ENCODE results near the gene GSTP1.
"Not testable (repeated sequence)": the region's sequence is repeated elsewhere in the genome, so short reads cannot be mapped to it uniquely, and the experiment has no call there.

The GSTP1 gene

GRCh38 chr11:67541198-67541597 lies 42.4 kb upstream of the GSTP1 start:
- TF ChIP-seq, protein P1, sequence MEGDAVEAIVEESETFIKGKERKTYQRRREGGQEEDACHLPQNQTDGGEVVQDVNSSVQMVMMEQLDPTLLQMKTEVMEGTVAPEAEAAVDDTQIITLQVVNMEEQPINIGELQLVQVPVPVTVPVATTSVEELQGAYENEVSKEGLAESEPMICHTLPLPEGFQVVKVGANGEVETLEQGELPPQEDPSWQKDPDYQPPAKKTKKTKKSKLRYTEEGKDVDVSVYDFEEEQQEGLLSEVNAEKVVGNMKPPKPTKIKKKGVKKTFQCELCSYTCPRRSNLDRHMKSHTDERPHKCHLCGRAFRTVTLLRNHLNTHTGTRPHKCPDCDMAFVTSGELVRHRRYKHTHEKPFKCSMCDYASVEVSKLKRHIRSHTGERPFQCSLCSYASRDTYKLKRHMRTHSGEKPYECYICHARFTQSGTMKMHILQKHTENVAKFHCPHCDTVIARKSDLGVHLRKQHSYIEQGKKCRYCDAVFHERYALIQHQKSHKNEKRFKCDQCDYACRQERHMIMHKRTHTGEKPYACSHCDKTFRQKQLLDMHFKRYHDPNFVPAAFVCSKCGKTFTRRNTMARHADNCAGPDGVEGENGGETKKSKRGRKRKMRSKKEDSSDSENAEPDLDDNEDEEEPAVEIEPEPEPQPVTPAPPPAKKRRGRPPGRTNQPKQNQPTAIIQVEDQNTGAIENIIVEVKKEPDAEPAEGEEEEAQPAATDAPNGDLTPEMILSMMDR (conservative IDR thresholded peaks at IDR 0.05; ENCODE audit: low read depth, low read length): no peak
- H3K4me3 ChIP-seq (ENCODE audit: low read length): no peak overlapping the region
- no peak for DNase-seq (ENCODE audit: low read depth)

DNA sequence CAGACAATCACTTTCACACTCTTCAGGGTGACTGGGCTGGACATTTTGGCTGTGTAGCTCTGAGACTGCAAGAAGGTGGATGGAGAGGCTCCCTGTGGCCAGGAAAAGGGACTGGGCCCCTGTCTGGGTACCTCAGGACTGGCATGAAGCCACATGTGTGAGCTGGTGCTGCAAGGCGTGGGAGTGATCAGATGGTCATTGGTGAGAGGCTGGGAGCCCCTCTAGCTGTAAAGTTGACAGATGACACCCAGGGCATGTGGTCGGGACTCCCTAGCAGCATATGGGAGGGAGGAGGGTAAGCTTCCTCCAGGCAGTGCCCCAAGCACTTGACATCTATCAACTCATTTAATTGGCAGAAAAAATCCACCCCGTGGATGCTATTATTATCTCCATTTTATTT lies 41.4 kb upstream of the GSTP1 start:
- H3K4me3 ChIP-seq (ENCODE audit: low read length): no peak overlapping the region
- DNase-seq (ENCODE audit: low read depth): no peak
- TF ChIP-seq, protein P1 (conservative IDR thresholded peaks at IDR 0.05; ENCODE audit: low read depth, low read length): no peak

- no peak for DNase-seq (ENCODE audit: low read depth)
- TF ChIP-seq, protein P1 (conservative IDR thresholded peaks at IDR 0.05; ENCODE audit: low read depth, low read length): no peak
Measured at GRCh38 chr11:67542971-67543370, 40.6 kb upstream of the GSTP1 start.

DNA sequence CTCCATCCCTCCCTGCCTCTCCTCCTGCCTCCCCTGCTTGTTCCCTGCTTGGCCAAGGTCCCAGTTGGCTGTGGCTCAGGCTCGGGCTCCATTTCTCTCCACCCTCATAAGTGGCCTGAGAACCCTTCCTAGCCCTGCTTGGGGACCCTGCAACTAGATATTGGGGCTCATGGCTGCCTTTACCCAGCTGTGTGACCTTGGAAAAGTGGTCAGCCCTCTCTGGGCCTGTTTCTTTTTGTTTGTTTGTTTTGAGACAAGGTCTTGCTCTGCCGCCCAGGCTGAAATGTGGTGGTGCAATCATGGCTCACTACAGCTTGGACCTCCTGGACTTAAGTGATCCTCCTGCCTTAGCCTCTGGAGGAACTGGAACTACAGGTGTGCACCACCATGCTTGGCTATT lies 40.0 kb upstream of the GSTP1 start:
- DNase-seq (ENCODE audit: low read depth): no peak
- TF ChIP-seq, protein P1 (conservative IDR thresholded peaks at IDR 0.05; ENCODE audit: low read depth, low read length): no peak
- no peak overlapping the region for H3K4me3 ChIP-seq (ENCODE audit: low read length)

More at GRCh38 chr11:67542971-67543370, 40.6 kb upstream of the GSTP1 start:
- H3K4me3 ChIP-seq (ENCODE audit: low read length): no peak overlapping the region

DNA sequence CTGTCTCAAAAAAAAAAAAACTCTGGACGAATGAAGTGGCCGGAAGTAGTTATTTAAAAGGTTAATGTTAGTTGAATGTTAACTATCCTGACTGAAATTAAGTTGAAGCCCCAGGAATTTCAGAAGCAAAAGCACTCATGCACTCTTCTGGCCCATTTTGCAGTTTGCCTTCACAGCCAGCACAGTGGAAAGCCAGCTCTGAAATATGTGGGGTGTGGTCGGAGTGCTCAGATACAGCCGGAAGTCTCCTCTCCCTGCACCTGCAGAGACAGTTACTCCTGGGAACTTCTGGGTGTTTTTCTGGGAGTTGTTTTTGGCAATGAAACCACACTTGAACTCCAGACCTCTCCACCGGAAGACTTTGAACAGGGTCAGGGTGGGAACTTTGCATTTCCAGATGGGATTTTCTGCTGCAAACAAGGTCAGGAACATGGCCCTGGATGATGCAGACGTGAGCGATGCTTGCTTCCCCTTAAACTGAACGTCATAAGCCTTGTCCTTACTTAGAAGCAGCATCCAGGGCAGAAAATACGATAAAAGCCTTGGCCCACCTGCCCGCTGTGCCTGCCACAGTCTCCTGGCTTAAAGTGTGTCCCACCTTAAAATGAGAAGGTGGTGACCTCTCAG lies 38.9 kb upstream of the GSTP1 start:
- H3K4me3 ChIP-seq (ENCODE audit: low read length): no peak overlapping the region
- TF ChIP-seq, protein P1 (conservative IDR thresholded peaks at IDR 0.05; ENCODE audit: low read depth, low read length): no peak
- DNase-seq (ENCODE audit: low read depth): no peak

DNA sequence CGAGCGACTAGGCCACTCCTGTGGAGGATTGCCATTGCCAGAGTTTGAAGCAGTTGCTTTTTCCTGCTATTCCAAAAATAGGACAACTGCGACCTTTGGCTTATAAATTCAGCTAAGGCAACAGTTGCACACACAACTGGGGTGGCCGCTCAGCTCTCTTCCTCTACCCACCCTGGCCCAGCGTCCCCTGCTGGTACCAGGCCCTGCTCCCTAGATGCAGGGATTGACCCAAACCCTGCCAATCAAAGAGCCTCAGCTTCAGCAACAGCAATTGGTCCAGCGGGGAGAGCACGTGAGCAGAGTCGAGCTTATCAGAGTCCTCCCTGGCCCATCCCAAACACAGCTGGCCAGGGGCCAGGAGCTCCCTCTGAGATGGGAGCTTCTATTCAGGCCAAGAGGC lies 38.3 kb upstream of the GSTP1 start:
- H3K4me3 ChIP-seq (ENCODE audit: low read length): no peak overlapping the region
- no peak for DNase-seq (ENCODE audit: low read depth)
- TF ChIP-seq, protein P1 (conservative IDR thresholded peaks at IDR 0.05; ENCODE audit: low read depth, low read length): no peak

DNA sequence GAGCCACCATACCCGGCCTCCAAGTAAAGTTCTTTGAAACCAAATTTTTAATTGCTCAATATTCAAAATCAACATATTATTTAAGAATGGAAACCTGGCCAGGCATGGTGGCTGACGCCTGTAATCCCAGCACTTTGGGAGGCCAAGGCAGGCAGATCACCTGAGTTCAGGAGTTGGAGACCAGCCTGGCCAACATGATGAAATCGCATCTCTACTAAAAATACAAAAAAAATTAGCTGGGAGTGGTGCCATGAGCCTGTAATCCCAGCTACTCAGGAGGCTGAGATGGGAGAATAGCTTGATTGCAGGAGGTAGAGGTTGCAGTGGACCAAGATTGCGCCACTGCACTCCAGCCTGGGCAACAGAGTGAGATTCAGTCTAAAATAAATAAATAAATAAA lies 35.5 kb upstream of the GSTP1 start:
- H3K4me3 ChIP-seq (ENCODE audit: low read length); DNase-seq (ENCODE audit: low read depth): not testable (repeated sequence)
